Sigmoid colon (tissue), 7 donors: ENCODE data around the gene SUOX. TPM values are rescaled to one million over a fixed set of nuclear protein-coding genes. Genes with fewer than 3 reads are reported as not detected.

ENCODE experiments used
- DNase-seq: peaks from one replicate; pipeline ENCODE4 v3.0.0-alpha.2; 2019
- H3K27ac ChIP-seq, 4 donors: fragments of 200-600 bp; sonication (generic); one replicate each; pipeline ENCODE4 v1.5.1; 2016 to 2019; ENCODE audit warnings: mild to moderate bottlenecking in 1 of 4
- H3K27me3 ChIP-seq, 3 donors: fragments of 200-600 bp; sonication (generic); one replicate each; pipeline ENCODE4 v1.5.1; 2019; ENCODE audit warnings: mild to moderate bottlenecking in 1 of 3
- H3K36me3 ChIP-seq, 4 donors: fragments of 200-600 bp; sonication (generic); one replicate each; pipeline ENCODE4 v1.5.1; 2016 to 2019
- H3K4me1 ChIP-seq, 4 donors: fragments of 200-600 bp; sonication (generic); one replicate each; pipeline ENCODE4 v1.5.1; 2017 to 2019
- H3K4me3 ChIP-seq, 4 donors: fragments of 200-600 bp; sonication (generic); one replicate each; pipeline ENCODE4 v1.5.1; 2017 to 2019; ENCODE audit warnings: mild to moderate bottlenecking in 2 of 4, moderate library complexity in 1 of 4
- H3K9me3 ChIP-seq, 4 donors: fragments of 200-600 bp in 3 of 4; sonication (generic) in 3 of 4; one replicate each; pipeline versions ENCODE4 v1.5.1 to v1.6.1; 2013 to 2019
- EP300 ChIP-seq, 4 donors: sonication (generic); formaldehyde crosslinking; IDR thresholded peaks; one replicate each; pipeline ENCODE4 v1.6.1; 2017; ENCODE audit warnings: antibody characterized with exemption in 4 of 4
- POLR2A ChIP-seq, 2 donors: fragments of 450-650 bp; IDR thresholded peaks; one replicate each; pipeline ENCODE4 v1.6.1; 2016; ENCODE audit warnings: antibody characterized with exemption in 2 of 2, mild to moderate bottlenecking in 2 of 2, moderate library complexity in 2 of 2
- POLR2AphosphoS5 ChIP-seq, 4 donors: sonication (generic); formaldehyde crosslinking; IDR thresholded peaks; one replicate each; pipeline ENCODE4 v1.6.1; 2017; ENCODE audit warnings: antibody characterized with exemption in 4 of 4
- WGBS, 2 donors: extraction: QIAGEN DNeasy Blood & Tissue Kit; methylation state at CpG; one replicate each; pipeline ENCODE4 v1.1.7; 2013; 5-methylcytosine and 5-hydroxymethylcytosine counted together
- intact Hi-C: fragments of 100-400 bp; cut with DNase I; formaldehyde crosslinking; loops from one replicate; pipeline ENCODE4 v1.15.1; 2023
- polyA plus RNA-seq, 3 donors: library from polyadenylated mRNA; stranded (reverse); fragments of 200-250 nt; gene quantifications; one replicate each; pipeline ENCODE4 v1.2.3, GENCODE V29; 2013
- total RNA-seq, 4 donors: library from RNA; depleted of rRNA; stranded (reverse); fragments of >200 nt; gene quantifications; one replicate each; pipeline ENCODE4 v1.1.0, GENCODE V29; 2016
- TF ChIP-seq, protein P1 (sequence below), 4 experiments: fragments of 450-650 bp in 3 of 4; fragments of 200-600 bp in 1 of 4; IDR thresholded peaks; one replicate each; pipeline ENCODE4 v1.5.1; 2016 to 2019; ENCODE audit warnings: antibody characterized with exemption in 4 of 4, mild to moderate bottlenecking in 3 of 4, moderate library complexity in 2 of 4
- donor health status: healthy with polysubstance abuse.
- donor health status: Bipolar disorder and iron deficiency.
- donor health status: healthy.

SUOX gene
- total and polyA plus RNA-seq, 7 donors, result 8.4 to 51.0 (median 20.9) TPM

DNA sequence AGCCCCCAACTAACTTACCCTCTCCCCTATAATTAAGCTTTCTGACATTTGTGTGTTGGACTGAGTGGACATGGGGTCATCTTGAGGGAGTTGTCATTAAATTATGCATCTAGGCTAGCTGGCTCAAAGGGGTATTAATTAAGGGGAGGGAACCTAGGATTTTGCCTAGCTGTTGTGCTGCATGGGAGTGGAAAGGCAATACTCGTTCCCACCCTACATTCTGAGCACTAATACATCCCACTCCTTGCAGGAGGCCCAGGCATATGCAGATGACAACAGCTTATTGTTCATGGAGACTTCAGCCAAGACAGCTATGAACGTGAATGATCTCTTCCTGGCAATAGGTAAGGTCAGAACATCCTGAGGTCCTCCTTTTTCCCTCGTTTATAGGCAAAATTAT is 6.0 kb upstream of the SUOX start:
- H3K4me3 ChIP-seq, result no peak overlapping the region
- WGBS, 2 donors, result 89 to 92% methylated on average over 3 of the region's 3 CpGs
- no peaks in the 10 kb centered on the region for H3K27me3 ChIP-seq
- DNase-seq, result no peak
- intact Hi-C loops, result no loop called here
- H3K4me1 ChIP-seq, result peaks cover 0 to 1% (median 0%) of the 10 kb centered on the region in 4 donors
- no peak overlapping the region for H3K27ac ChIP-seq
- H3K9me3 ChIP-seq, result no peaks in the 10 kb centered on the region
- no peak for TF ChIP-seq POLR2A (IDR thresholded peaks at IDR 0.05)
- TF ChIP-seq, protein P1, sequence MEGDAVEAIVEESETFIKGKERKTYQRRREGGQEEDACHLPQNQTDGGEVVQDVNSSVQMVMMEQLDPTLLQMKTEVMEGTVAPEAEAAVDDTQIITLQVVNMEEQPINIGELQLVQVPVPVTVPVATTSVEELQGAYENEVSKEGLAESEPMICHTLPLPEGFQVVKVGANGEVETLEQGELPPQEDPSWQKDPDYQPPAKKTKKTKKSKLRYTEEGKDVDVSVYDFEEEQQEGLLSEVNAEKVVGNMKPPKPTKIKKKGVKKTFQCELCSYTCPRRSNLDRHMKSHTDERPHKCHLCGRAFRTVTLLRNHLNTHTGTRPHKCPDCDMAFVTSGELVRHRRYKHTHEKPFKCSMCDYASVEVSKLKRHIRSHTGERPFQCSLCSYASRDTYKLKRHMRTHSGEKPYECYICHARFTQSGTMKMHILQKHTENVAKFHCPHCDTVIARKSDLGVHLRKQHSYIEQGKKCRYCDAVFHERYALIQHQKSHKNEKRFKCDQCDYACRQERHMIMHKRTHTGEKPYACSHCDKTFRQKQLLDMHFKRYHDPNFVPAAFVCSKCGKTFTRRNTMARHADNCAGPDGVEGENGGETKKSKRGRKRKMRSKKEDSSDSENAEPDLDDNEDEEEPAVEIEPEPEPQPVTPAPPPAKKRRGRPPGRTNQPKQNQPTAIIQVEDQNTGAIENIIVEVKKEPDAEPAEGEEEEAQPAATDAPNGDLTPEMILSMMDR (IDR thresholded peaks at IDR 0.05), result no peak
- TF ChIP-seq EP300 (IDR thresholded peaks at IDR 0.05), result no peak
- H3K36me3 ChIP-seq, result peaks cover 28 to 92% (median 77%) of the 10 kb centered on the region in 4 donors

DNA sequence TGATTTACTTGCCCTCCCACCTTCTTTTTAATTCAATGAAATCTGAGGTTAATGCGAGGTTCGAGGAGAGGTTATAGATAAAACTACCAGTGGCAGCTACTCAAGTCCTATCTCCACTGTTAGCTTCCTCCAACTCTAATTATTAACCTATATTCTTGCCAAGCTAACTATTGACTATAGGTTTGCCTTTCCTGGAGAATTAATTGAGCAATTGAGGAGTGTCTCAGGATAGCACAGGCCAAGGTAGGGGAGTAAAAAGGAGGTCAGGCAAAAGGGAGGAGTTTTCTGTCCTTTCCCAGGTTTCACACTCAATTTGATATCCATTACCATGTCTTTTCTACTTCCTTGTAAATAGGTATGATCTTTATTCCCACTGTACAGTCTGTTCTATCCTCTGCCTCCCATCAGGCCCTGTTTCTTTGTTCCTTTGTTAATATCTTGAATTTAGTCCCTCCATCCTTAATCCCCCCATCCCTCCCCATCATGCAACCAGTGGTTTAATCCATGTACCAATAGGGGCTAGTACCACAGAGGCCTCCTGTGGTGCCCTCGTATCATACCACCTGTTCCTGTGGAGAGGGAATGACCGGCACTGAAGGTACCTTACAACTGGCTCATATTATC is 3.7 kb upstream of the SUOX start:
- Histone ChIP-seq H3K4me1 (peaks cover 0 to 18% (median 13%) of the 10 kb centered on the region in 4 donors), H3K27ac (no peak overlapping the region), H3K27me3 (no peaks in the 10 kb centered on the region), H3K36me3 (peaks cover 28 to 69% (median 56%) of the 10 kb centered on the region in 4 donors), H3K4me3 (no peak overlapping the region), H3K9me3 (no peaks in the 10 kb centered on the region)
- WGBS, 2 donors, result 81 to 89% methylated on average over 4 of the region's 4 CpGs
- DNase-seq, result no peak
- intact Hi-C loops, result no loop called here
- TF ChIP-seq, protein P1 (IDR thresholded peaks at IDR 0.05), result no peak
- no peak for TF ChIP-seq EP300 (IDR thresholded peaks at IDR 0.05)
- no peak for TF ChIP-seq POLR2A (IDR thresholded peaks at IDR 0.05)
- no peak for TF ChIP-seq POLR2AphosphoS5 (IDR thresholded peaks at IDR 0.05)

DNA sequence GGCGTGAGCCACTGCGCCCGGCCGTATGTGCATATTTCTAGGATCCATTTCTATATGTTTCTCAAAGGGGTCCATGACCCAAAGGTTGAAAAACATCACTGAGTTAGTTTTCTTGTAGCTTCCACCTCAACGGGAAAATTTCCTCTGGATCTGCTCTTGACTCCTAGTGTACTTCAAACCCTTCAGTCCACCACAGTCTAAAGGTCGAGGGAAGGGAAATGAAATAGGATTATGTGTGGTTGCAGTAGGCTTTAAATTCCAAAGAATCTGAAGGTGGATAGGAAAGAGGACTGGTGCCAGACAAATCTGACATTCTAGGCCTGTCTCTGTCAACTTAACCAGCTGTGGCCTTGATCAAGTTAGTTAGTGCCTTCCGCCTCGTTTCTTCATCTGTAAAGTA is 1.7 kb upstream of the SUOX start:
- no peak for DNase-seq
- intact Hi-C loops, result loop anchor here (5.0 kb wide), 1 partner anchor 107 kb away; the partner anchor contains the start of gene PA2G4

DNA sequence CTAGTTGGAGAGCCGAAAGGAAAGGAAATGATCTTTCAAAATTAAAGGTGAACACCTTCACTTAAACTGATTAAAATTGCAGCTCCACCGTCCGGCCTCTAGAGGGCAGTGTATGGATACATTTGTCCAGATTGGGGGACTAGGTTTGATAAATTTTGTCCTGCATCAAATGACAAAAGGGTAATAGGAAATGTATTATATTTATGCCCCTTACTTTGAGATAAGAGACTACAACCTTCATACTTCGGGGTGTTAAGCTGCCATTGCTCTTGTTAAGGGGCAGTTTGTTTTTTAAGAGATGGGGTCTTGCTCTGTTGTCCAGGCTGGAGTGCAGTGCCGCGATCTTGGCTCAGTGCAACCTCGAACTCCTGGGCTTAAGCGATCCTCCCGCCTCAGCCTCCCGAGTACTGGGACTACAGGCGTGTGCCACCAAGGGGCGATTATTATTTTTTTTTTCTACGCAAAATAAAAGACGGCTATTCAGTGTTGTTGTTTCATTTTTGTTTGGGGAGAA is 818 bp upstream of the SUOX start:
- Histone ChIP-seq H3K27ac (peak overlapping the region; percentile 84 to 91 (median 89)), H3K4me1 (peaks cover 0 to 19% (median 16%) of the 10 kb centered on the region in 4 donors), H3K9me3 (no peaks in the 10 kb centered on the region), H3K27me3 (no peaks in the 10 kb centered on the region), H3K4me3 (peak overlapping the region; percentile 42 to 76 (median 72)), H3K36me3 (peaks cover 20 to 61% (median 32%) of the 10 kb centered on the region in 4 donors)
- WGBS, 2 donors, result 19 to 29% methylated on average over 14 of the region's 14 CpGs
- DNase-seq, result peak; percentile 79
- TF ChIP-seq EP300 (IDR thresholded peaks at IDR 0.05) (no peak), POLR2AphosphoS5 (IDR thresholded peaks at IDR 0.05) (no peak), POLR2A (IDR thresholded peaks at IDR 0.05) (no peak)
- TF ChIP-seq, protein P1 (IDR thresholded peaks at IDR 0.05), result peak; percentile 70 to 83 (median 78)
- intact Hi-C loops, result loop anchor here (1.0 to 5.0 kb wide), 3 partner anchors 22 to 106 kb away; partner anchors contain the start of genes PA2G4, RAB5B and RPS26

More for the DNA sequence above, 1.7 kb upstream of the SUOX start:
- H3K9me3 ChIP-seq, result no peaks in the 10 kb centered on the region
- H3K4me3 ChIP-seq, result no peak overlapping the region
- peak overlapping the region in 1 of 4 donors; percentile 90 for H3K27ac ChIP-seq
- WGBS, 2 donors, result 65 to 83% methylated on average over 8 of the region's 8 CpGs
- peaks cover 28 to 62% (median 40%) of the 10 kb centered on the region in 4 donors for H3K36me3 ChIP-seq
- TF ChIP-seq POLR2A (IDR thresholded peaks at IDR 0.05) (no peak), POLR2AphosphoS5 (IDR thresholded peaks at IDR 0.05) (no peak), EP300 (IDR thresholded peaks at IDR 0.05) (no peak)
- TF ChIP-seq, protein P1 (IDR thresholded peaks at IDR 0.05), result no peak
- H3K27me3 ChIP-seq, result no peaks in the 10 kb centered on the region
- H3K4me1 ChIP-seq, result peaks cover 0 to 19% (median 16%) of the 10 kb centered on the region in 4 donors
